Breast epithelium (tissue), 4 donors: Measurements from ENCODE around the gene FAM187B. TPM values are rescaled to one million over a fixed set of nuclear protein-coding genes. Genes with fewer than 3 reads are reported as not detected.

Experiments
- DNase-seq, 2 donors: peaks; one replicate each; pipeline ENCODE4 v3.0.0-alpha.2; 2019; ENCODE audit warnings: low spot score in 2 of 2
- H3K27ac ChIP-seq, 2 donors: fragments of 200-600 bp; sonication (generic) in 1 of 2; one replicate each; pipeline ENCODE4 v1.5.1; 2016 to 2019; ENCODE audit warnings: mild to moderate bottlenecking in 1 of 2
- H3K27me3 ChIP-seq, 2 donors: fragments of 200-600 bp; sonication (generic) in 1 of 2; one replicate each; pipeline versions ENCODE4 v1.5.1 to v1.6.0; 2017 to 2019; ENCODE audit warnings: control low read depth in 1 of 2, mild to moderate bottlenecking in 1 of 2
- H3K36me3 ChIP-seq: fragments of 200-600 bp; one replicate; pipeline ENCODE4 v1.5.1; 2019
- H3K4me1 ChIP-seq, 2 donors: fragments of 200-600 bp; sonication (generic); one replicate each; pipeline ENCODE4 v1.5.1; 2016 to 2019; ENCODE audit warnings: control low read depth in 1 of 2
- H3K4me3 ChIP-seq, 3 donors: fragments of 200-600 bp; sonication (generic); 1 replicate in 2 of 3; 2 replicates in 1 of 3; pipeline ENCODE4 v1.5.1; 2016 to 2019; ENCODE audit warnings: mild to moderate bottlenecking in 3 of 3, moderate library complexity in 2 of 3
- H3K9me3 ChIP-seq, 2 donors: fragments of 200-600 bp; sonication (generic) in 1 of 2; one replicate each; pipeline ENCODE4 v1.5.1; 2016 to 2019; ENCODE audit warnings: control low read depth in 1 of 2
- CTCF ChIP-seq, 3 donors: fragments of 450-650 bp; IDR thresholded peaks; one replicate each; pipeline ENCODE4 v1.5.1; 2016 to 2017; ENCODE audit warnings: antibody characterized with exemption in 3 of 3, mild to moderate bottlenecking in 3 of 3, moderate library complexity in 3 of 3
- POLR2A ChIP-seq: fragments of 450-650 bp; IDR thresholded peaks from one replicate; pipeline ENCODE4 v1.6.1; 2016; ENCODE audit warnings: antibody characterized with exemption, mild to moderate bottlenecking, moderate library complexity
- POLR2AphosphoS5 ChIP-seq, 3 donors: sonication (generic); formaldehyde crosslinking; IDR thresholded peaks; one replicate each; pipeline ENCODE4 v1.6.1; 2017; ENCODE audit warnings: antibody characterized with exemption in 3 of 3
- intact Hi-C: fragments of 100-400 bp; cut with DNase I; formaldehyde crosslinking; loops from one replicate; pipeline ENCODE4 v1.15.1; 2023; ENCODE audit warnings: low total_unique reads
- total RNA-seq, 3 donors: library from RNA; depleted of rRNA; stranded (reverse); fragments of >200 nt; gene quantifications; one replicate each; pipeline ENCODE4 v1.1.0, GENCODE V29; 2016

The FAM187B gene
- total RNA-seq, 3 donors from 2014 or later: 0.44 TPM; not detected in 2

DNA sequence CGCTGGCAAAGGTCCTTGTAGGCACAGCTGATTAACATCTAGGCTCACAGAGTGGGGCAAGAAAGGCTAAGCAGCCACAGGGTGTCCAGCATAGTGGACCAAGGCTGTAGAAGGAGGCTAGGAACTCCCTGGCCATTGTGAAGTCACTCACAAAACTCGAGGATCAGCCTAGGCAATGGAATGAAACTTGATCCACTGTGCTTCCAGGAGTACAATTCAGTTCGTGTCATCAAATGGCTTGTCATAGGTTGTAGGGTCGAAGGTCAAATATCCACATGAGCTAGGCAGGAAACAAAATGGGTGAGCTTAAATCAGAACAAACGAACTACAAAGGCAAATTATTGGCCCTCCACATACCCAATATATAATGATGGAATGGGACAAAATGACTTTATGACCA lies 4.4 kb upstream of the FAM187B start:
- Histone ChIP-seq H3K4me1 (no peaks in the 10 kb centered on the region), H3K27ac (no peak overlapping the region), H3K9me3 (no peaks in the 10 kb centered on the region), H3K27me3 (no peaks in the 10 kb centered on the region), H3K4me3 (no peak overlapping the region), H3K36me3 (no peaks in the 10 kb centered on the region)
- intact Hi-C loops: no loop called here
- DNase-seq: no peak
- no peak for TF ChIP-seq CTCF (IDR thresholded peaks at IDR 0.05)
- TF ChIP-seq POLR2AphosphoS5 (IDR thresholded peaks at IDR 0.05): no peak
- no peak for TF ChIP-seq POLR2A

- H3K4me3 ChIP-seq: no peak overlapping the region
- no peaks in the 10 kb centered on the region for H3K27me3 ChIP-seq
- no peak overlapping the region for H3K27ac ChIP-seq
- no peaks in the 10 kb centered on the region for H3K36me3 ChIP-seq
- DNase-seq: no peak
- intact Hi-C loops: no loop called here
- TF ChIP-seq CTCF (IDR thresholded peaks at IDR 0.05) (no peak), POLR2A (no peak), POLR2AphosphoS5 (IDR thresholded peaks at IDR 0.05) (no peak)
- no peaks in the 10 kb centered on the region for H3K4me1 ChIP-seq
- no peaks in the 10 kb centered on the region for H3K9me3 ChIP-seq
Observed at GRCh38 chr19:35231956-35232645, 3.6 kb upstream of the FAM187B start.

DNA sequence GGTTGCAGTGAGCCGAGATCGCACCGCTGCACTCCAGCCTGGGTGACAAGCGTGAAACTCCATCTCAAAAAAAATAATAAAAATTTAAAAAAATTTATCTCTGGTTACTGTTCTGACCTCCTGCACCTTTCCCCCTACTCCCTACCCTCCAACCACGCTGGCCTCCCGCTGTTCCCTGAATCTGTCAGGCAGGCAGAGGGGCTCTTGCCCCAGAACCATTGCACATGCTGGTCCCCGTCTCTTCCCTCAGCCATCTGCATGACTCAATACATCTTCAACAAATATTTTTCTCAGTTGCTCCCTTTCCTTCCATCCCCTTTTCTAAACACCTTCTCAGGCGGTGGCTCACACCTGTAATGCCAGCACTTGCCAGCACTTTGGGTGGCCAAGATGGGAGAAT lies 1.1 kb upstream of the FAM187B start:
- H3K4me3 ChIP-seq: no peak overlapping the region
- intact Hi-C loops: no loop called here
- DNase-seq: no peak
- H3K36me3 ChIP-seq: no peaks in the 10 kb centered on the region
- TF ChIP-seq POLR2A (no peak), POLR2AphosphoS5 (IDR thresholded peaks at IDR 0.05) (no peak), CTCF (IDR thresholded peaks at IDR 0.05) (no peak)
- no peaks in the 10 kb centered on the region for H3K27me3 ChIP-seq
- H3K27ac ChIP-seq: no peak overlapping the region
- H3K9me3 ChIP-seq: no peaks in the 10 kb centered on the region
- H3K4me1 ChIP-seq: no peaks in the 10 kb centered on the region

DNA sequence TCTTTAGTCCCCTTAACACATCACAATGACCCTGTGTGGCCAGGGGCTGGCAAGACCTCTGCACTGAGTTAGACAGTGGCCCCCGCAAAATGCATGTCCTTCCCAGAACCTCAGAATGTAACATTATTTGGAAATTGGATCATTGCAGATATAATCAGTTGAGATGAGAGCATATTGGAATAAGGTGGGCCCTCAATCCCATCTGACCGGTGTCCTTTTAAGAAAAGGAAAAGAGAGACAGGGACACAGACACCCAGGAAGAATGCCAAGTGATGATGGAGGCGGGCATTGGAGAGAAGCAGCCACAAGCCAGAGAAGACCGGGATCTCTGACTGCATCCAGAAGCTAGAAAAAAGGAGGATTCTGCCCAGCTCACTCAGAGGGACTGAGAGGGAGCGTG lies 1.8 kb downstream of the FAM187B start:
- intact Hi-C loops: no loop called here
- DNase-seq: no peak
- Histone ChIP-seq H3K4me3 (no peak overlapping the region), H3K9me3 (no peaks in the 10 kb centered on the region), H3K27ac (no peak overlapping the region), H3K36me3 (no peaks in the 10 kb centered on the region), H3K27me3 (no peaks in the 10 kb centered on the region), H3K4me1 (no peaks in the 10 kb centered on the region)
- TF ChIP-seq POLR2AphosphoS5 (IDR thresholded peaks at IDR 0.05) (no peak), CTCF (IDR thresholded peaks at IDR 0.05) (no peak), POLR2A (no peak)

DNA sequence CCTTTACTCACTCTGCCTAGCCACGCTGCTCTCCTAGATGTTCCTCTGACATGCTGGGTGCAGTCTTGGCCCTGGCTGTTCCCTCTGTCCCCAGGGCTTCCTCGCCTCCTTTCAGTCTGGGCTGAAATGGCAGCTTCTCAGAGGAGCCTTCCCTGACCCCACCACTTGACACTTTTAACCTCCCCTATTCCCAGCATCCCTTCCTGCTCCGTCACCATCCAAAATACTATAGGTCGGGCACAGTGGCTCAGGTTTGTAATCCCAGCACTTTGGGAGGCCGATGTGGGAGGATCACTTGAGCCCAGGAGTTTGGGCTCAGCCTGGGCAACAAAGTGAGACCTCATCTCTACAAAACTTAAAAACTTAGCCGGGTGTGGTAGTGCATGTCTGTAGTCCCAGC lies 2.6 kb downstream of the FAM187B start:
- Histone ChIP-seq H3K27ac (no peak overlapping the region), H3K27me3 (no peaks in the 10 kb centered on the region), H3K9me3 (no peaks in the 10 kb centered on the region), H3K4me1 (no peaks in the 10 kb centered on the region), H3K36me3 (no peaks in the 10 kb centered on the region), H3K4me3 (no peak overlapping the region)
- no peak for DNase-seq
- TF ChIP-seq POLR2AphosphoS5 (IDR thresholded peaks at IDR 0.05): no peak
- TF ChIP-seq POLR2A: no peak
- TF ChIP-seq CTCF (IDR thresholded peaks at IDR 0.05): no peak
- intact Hi-C loops: no loop called here
